Smooth muscle cell (in vitro differentiated cells): ENCODE data around the gene BRINP3. TPM values are rescaled to one million over a fixed set of nuclear protein-coding genes. Genes with fewer than 3 reads are reported as not detected.

Experiments used
- DNase-seq: peaks from one replicate; lab custom pipeline; 2025; ENCODE audit not compliant: unreplicated experiment; lab: John Stamatoyannopoulos, UW
- H2AFZ ChIP-seq: fragments of 200-600 bp; sonication (generic); 2 replicates; pipeline ENCODE4 v1.6.0; 2016; ENCODE audit warnings: antibody characterized with exemption, low read depth, mild to moderate bottlenecking
- H3F3A ChIP-seq: fragments of 200-600 bp; sonication (generic); 2 replicates; pipeline ENCODE4 v1.6.0; 2017; ENCODE audit warnings: antibody characterized with exemption, low read depth
- H3K27ac ChIP-seq: fragments of 200-600 bp; sonication (generic); 2 replicates; pipeline ENCODE4 v1.5.1; 2016; ENCODE audit warnings: low read depth, mild to moderate bottlenecking
- H3K27me3 ChIP-seq: fragments of 200-600 bp; sonication (generic); 2 replicates; pipeline ENCODE4 v1.6.1; 2016; ENCODE audit warnings: low read depth, mild to moderate bottlenecking
- H3K36me3 ChIP-seq: fragments of 200-600 bp; sonication (generic); 2 replicates; pipeline ENCODE4 v1.5.1; 2016; ENCODE audit warnings: low read depth
- H3K4me1 ChIP-seq: fragments of 200-600 bp; sonication (generic); 2 replicates; pipeline ENCODE4 v1.5.1; 2016; ENCODE audit warnings: low read depth
- H3K4me2 ChIP-seq: fragments of 200-600 bp; sonication (generic); 2 replicates; pipeline ENCODE4 v1.6.0; 2016; ENCODE audit warnings: mild to moderate bottlenecking
- H3K4me3 ChIP-seq: fragments of 200-600 bp; sonication (generic); 2 replicates; pipeline ENCODE4 v1.5.1; 2016; ENCODE audit warnings: mild to moderate bottlenecking
- H3K79me2 ChIP-seq: fragments of 200-600 bp; sonication (generic); 2 replicates; pipeline ENCODE4 v1.6.0; 2016; ENCODE audit warnings: low read depth, mild to moderate bottlenecking
- H3K9ac ChIP-seq: fragments of 200-600 bp; sonication (generic); 2 replicates; pipeline ENCODE4 v1.6.0; 2016; ENCODE audit warnings: low read depth
- H3K9me3 ChIP-seq: fragments of 200-600 bp; sonication (generic); replicated peaks from 2 replicates; pipeline ENCODE4 v1.5.1; 2016; ENCODE audit warnings: low read depth
- H4K20me1 ChIP-seq: fragments of 200-600 bp; sonication (generic); 2 replicates; pipeline ENCODE4 v1.6.0; 2016; ENCODE audit warnings: low read depth
- CTCF ChIP-seq: fragments of 200-600 bp; sonication (generic); IDR thresholded peaks from 2 replicates; pipeline ENCODE4 v1.5.1; 2017; ENCODE audit warnings: borderline replicate concordance, mild to moderate bottlenecking, antibody characterized with exemption; ENCODE audit not compliant: insufficient read depth, poor library complexity, severe bottlenecking
- WGBS: methylation state at CpG from one replicate; pipeline ENCODE4 v1.1.7; 2016; ENCODE audit warnings: low lambda C conversion rate; 5-methylcytosine and 5-hydroxymethylcytosine counted together
- polyA plus RNA-seq: library from polyadenylated mRNA; unstranded; fragments of >200 nt; fragmentation: Nextera tagmentation; extraction: Ambion mirVana; gene quantifications from 2 replicates; pipeline ENCODE4 v1.2.1, GENCODE V29; 2016
- total RNA-seq: library from RNA; depleted of rRNA; stranded (reverse); fragments of >200 nt; gene quantifications from 2 replicates; pipeline ENCODE4 v1.2.3, GENCODE V29; 2014

BRINP3 gene
- total and polyA plus RNA-seq, 2 experiments from 2014 or later, result not detected

DNA sequence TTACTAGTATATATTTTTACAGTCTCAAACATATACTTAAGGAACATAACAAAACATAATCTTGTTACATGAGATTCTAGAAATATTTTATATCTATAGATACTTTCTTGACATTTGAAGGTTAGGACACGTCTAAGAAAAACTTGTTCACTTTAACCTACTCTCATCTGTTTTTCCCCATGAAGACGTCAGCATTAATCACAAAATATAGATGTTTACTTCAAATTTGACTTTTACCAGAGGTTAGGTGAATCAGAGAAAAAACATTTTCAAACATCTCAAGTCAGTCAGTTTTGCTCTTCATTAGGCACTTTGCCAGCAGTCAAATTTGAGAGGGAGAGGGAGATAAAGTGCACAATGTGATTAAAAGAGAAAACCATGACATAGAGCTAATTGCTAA lies 47.7 kb downstream of the BRINP3 start:
- H3K4me2 ChIP-seq, result no peak overlapping the region
- no peak for DNase-seq
- TF ChIP-seq CTCF, result no peak
- no peaks in the 10 kb centered on the region for H3K27me3 ChIP-seq
- H3K36me3 ChIP-seq, result no peaks in the 10 kb centered on the region
- H3F3A ChIP-seq, result no peaks in the 10 kb centered on the region
- no peak overlapping the region for H3K27ac ChIP-seq
- no peak overlapping the region for H3K9ac ChIP-seq
- no peaks in the 10 kb centered on the region for H3K79me2 ChIP-seq
- no peak overlapping the region for H3K4me3 ChIP-seq
- no peaks in the 10 kb centered on the region for H3K4me1 ChIP-seq
- WGBS, result 90% methylated on average over 2 of the region's 2 CpGs
- H4K20me1 ChIP-seq, result no peaks in the 10 kb centered on the region
- no peaks in the 10 kb centered on the region for H3K9me3 ChIP-seq
- H2AFZ ChIP-seq, result no peak overlapping the region

DNA sequence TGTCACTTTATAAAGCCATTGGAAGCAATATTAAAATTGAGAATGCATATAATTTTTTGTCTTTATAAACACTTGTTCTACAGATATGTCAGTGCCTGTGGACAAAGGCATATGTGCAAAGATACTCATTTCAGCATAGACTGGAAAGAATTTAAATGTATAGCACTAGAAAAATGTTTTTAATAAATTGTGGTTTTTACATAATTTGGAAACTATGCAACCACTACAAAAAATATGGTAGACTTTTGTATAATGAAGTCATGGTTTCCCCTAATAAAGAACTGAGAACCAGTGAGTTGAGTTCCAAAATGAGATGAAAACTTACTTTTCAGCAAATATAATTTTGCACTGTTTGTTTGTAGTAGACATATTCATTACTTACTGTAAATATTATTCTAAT lies 48.5 kb downstream of the BRINP3 start:
- Histone ChIP-seq H4K20me1 (no peaks in the 10 kb centered on the region), H2AFZ (no peak overlapping the region), H3K9ac (no peak overlapping the region), H3K27ac (no peak overlapping the region), H3K79me2 (no peaks in the 10 kb centered on the region), H3K4me2 (no peak overlapping the region), H3K9me3 (no peaks in the 10 kb centered on the region), H3F3A (no peaks in the 10 kb centered on the region), H3K4me1 (no peaks in the 10 kb centered on the region), H3K36me3 (no peaks in the 10 kb centered on the region), H3K4me3 (no peak overlapping the region), H3K27me3 (no peaks in the 10 kb centered on the region)
- no peak for TF ChIP-seq CTCF
- DNase-seq, result no peak

GRCh38 chr1:190416239-190416638 lies 61.4 kb downstream of the BRINP3 start:
- H2AFZ ChIP-seq, result no peak overlapping the region
- H3K27me3 ChIP-seq, result peaks cover 4% of the 10 kb centered on the region
- no peak overlapping the region for H3K4me2 ChIP-seq
- H4K20me1 ChIP-seq, result no peaks in the 10 kb centered on the region
- no peaks in the 10 kb centered on the region for H3K9me3 ChIP-seq
- H3K36me3 ChIP-seq, result no peaks in the 10 kb centered on the region
- H3K9ac ChIP-seq, result no peak overlapping the region
- 60% methylated on average over 1 of the region's 1 CpG for WGBS
- H3F3A ChIP-seq, result no peaks in the 10 kb centered on the region
- no peak for DNase-seq
- no peak overlapping the region for H3K27ac ChIP-seq
- no peak for TF ChIP-seq CTCF
- H3K4me1 ChIP-seq, result no peaks in the 10 kb centered on the region
- no peaks in the 10 kb centered on the region for H3K79me2 ChIP-seq
- no peak overlapping the region for H3K4me3 ChIP-seq

DNA sequence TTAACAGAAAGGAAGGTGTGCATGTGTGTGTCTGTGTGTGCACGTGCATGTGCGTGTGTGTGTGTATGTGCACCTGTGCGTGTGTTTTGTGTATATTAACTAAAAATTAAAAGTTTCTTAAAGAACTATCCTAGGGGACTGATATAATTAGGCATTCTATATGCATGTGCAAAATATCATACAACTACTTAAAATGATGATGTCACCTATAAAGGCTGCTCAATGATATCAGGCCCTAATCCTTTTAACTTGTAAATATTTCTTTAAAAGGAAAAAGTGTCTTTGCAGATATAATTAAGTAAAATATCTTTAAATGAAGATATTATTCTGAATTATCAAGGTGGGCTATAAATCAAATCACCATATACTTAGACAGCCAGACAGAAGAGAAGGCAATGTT lies 64.5 kb downstream of the BRINP3 start:
- no peak for TF ChIP-seq CTCF
- Histone ChIP-seq H3K27me3 (peaks cover 4% of the 10 kb centered on the region), H3K9ac (no peak overlapping the region), H3K4me1 (no peaks in the 10 kb centered on the region), H3K36me3 (no peaks in the 10 kb centered on the region), H3K27ac (no peak overlapping the region), H3K4me3 (no peak overlapping the region), H3F3A (no peaks in the 10 kb centered on the region), H4K20me1 (no peaks in the 10 kb centered on the region), H3K9me3 (no peaks in the 10 kb centered on the region), H3K4me2 (no peak overlapping the region), H3K79me2 (no peaks in the 10 kb centered on the region), H2AFZ (no peak overlapping the region)
- no peak for DNase-seq
- WGBS, result 89% methylated on average over 3 of the region's 3 CpGs
